Measurements from ENCODE around the gene COL28A1.

The COL28A1 gene

DNA sequence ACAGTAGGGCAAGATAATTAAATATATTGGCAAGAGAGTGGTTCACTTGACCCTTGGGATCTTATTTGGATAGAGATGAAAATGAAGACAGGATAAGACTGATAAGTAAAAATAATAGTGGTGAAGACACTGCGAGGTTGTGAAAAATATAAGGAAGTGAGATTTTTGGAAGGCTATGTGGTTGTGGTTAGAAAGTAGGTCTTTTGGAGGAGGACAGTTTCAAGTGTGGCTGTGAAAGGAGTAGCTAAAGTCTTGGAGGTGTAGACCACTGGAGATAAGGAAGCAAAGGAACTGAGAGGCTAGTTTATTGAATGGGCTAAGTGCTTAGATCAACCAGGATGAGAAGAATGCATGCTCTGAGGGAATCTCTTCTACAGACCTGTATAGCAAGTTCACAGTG, 42.2 kb upstream of the COL28A1 start:
- POLR2A ChIA-PET, result no interaction called here
- TF ChIP-seq CTCF (IDR thresholded peaks at IDR 0.05; ENCODE audit: control extremely low read depth, extremely low read depth, low read depth, missing control alignments), result no peak
- DNase-seq (ENCODE audit: extremely low spot score), result no peak
- CTCF ChIA-PET, result interaction anchor here (1.0 to 1.9 kb wide), 3 partner anchors 10 to 612 kb away, joined by 3 to 5 read pairs (median 5); no protein-coding TSS in a partner anchor

DNA sequence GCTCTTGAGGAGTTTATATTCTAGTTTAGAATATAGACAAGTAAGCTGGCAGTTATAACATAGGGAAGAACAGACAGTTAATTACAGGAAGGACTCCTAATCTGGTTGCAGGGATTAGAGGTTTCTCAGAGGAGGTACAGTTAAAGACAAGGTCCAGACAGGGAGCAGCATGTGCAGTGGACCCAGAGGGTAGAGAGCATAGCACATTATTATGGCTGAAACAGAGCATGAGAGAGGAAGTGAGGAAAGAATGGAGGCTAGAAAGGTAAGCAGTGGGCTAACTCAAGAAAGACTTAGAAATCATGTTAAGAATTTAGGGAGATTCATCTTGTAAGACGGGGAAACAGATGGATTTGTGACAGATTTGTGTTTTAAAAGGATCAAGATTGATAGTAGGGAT, 40.7 kb upstream of the COL28A1 start:
- DNase-seq (ENCODE audit: extremely low spot score), result no peak
- TF ChIP-seq CTCF (IDR thresholded peaks at IDR 0.05; ENCODE audit: control extremely low read depth, extremely low read depth, low read depth, missing control alignments), result no peak
- ChIA-PET CTCF (interaction anchor here (0.8 to 2.2 kb wide), 3 partner anchors 9 to 602 kb away, joined by 3 to 5 read pairs (median 3); no protein-coding TSS in a partner anchor), POLR2A (no interaction called here)

GRCh38 chr7:7573701-7574100, 38.0 kb upstream of the COL28A1 start:
- ChIA-PET CTCF (no interaction called here), POLR2A (no interaction called here)
- no peak for DNase-seq (ENCODE audit: extremely low spot score)
- TF ChIP-seq CTCF (IDR thresholded peaks at IDR 0.05; ENCODE audit: control extremely low read depth, extremely low read depth, low read depth, missing control alignments), result no peak

- no peak for DNase-seq (ENCODE audit: extremely low spot score)
- TF ChIP-seq CTCF (IDR thresholded peaks at IDR 0.05; ENCODE audit: control extremely low read depth, extremely low read depth, low read depth, missing control alignments), result no peak
- CTCF ChIA-PET, result interaction anchor here (1.0 to 1.1 kb wide), 2 partner anchors 9 to 389 kb away, joined by 3 to 4 read pairs; partner anchors contain the start of gene C1GALT1
- POLR2A ChIA-PET, result no interaction called here
Observed at GRCh38 chr7:7570584-7570983, 34.9 kb upstream of the COL28A1 start.

GRCh38 chr7:7569615-7570014, 33.9 kb upstream of the COL28A1 start:
- ChIA-PET POLR2A (no interaction called here), CTCF (interaction anchor here (1.5 kb wide), 1 partner anchor 10 kb away, joined by 4 read pairs; no protein-coding TSS in a partner anchor)
- no peak for TF ChIP-seq CTCF (IDR thresholded peaks at IDR 0.05; ENCODE audit: control extremely low read depth, extremely low read depth, low read depth, missing control alignments)
- DNase-seq (ENCODE audit: extremely low spot score), result peak; percentile 11

- TF ChIP-seq CTCF (IDR thresholded peaks at IDR 0.05; ENCODE audit: control extremely low read depth, extremely low read depth, low read depth, missing control alignments), result no peak
- CTCF ChIA-PET, result interaction anchor here (1.3 to 1.5 kb wide), 3 partner anchors 9 to 24 kb away, joined by 3 to 5 read pairs (median 4); no protein-coding TSS in a partner anchor
- POLR2A ChIA-PET, result no interaction called here
- peak; percentile 66 for DNase-seq (ENCODE audit: extremely low spot score)
Observed at GRCh38 chr7:7569081-7569527, 33.4 kb upstream of the COL28A1 start.

All from GM10248 (cell line).